SK-N-SH treated with all-trans-retinoic acid at 6 μM for 48 hours (cell line): ENCODE results near the gene GSN.

Source experiments
- ATAC-seq: fragments of 200-7000 bp; cut with Tn5 transposase; 3 replicates; pipeline ENCODE4 v1.9.1; 2020; ENCODE audit warnings: mild to moderate bottlenecking, moderate library complexity
- ARNTL ChIP-seq: fragments of 450-650 bp; formaldehyde crosslinking; IDR thresholded peaks from 2 replicates; pipeline ENCODE4 v1.5.0; 2020; ENCODE audit warnings: low read depth, mild to moderate bottlenecking, moderate library complexity, borderline replicate concordance
- CSDC2 ChIP-seq: fragments of 250-450 bp; sonication (Bioruptor Pico); IDR thresholded peaks from 2 replicates; pipeline ENCODE4 v1.5.0; 2020; ENCODE audit warnings: mild to moderate bottlenecking, moderate library complexity
- ESRRG ChIP-seq: fragments of 250-450 bp; sonication (Bioruptor Pico); IDR thresholded peaks from 2 replicates; pipeline ENCODE4 v1.6.1; 2021; ENCODE audit warnings: mild to moderate bottlenecking
- GLIS3 ChIP-seq: fragments of 250-450 bp; sonication (Bioruptor Pico); IDR thresholded peaks from 2 replicates; pipeline ENCODE4 v1.5.0; 2020; ENCODE audit warnings: mild to moderate bottlenecking, moderate library complexity
- ISL1 ChIP-seq: fragments of 250-450 bp; sonication (Bioruptor Pico); IDR thresholded peaks from 2 replicates; pipeline ENCODE4 v2.1.2; 2022; ENCODE audit warnings: mild to moderate bottlenecking, moderate library complexity
- OSR1 ChIP-seq: fragments of 250-450 bp; sonication (Bioruptor Pico); IDR thresholded peaks from 2 replicates; pipeline ENCODE4 v1.8.0; 2022; ENCODE audit warnings: moderate library complexity, mild to moderate bottlenecking, inconsistent platforms
- RARB ChIP-seq: fragments of 250-450 bp; sonication (Bioruptor Pico); IDR thresholded peaks from 2 replicates; pipeline ENCODE4 v1.8.0; 2021; ENCODE audit warnings: mild to moderate bottlenecking, moderate library complexity
- SNAI2 ChIP-seq: fragments of 250-450 bp; sonication (Bioruptor Pico); IDR thresholded peaks from 2 replicates; pipeline ENCODE4 v1.5.0; 2020; ENCODE audit warnings: mild to moderate bottlenecking, moderate library complexity
- TCF4 ChIP-seq: fragments of 250-450 bp; sonication (Bioruptor Pico); IDR thresholded peaks from 2 replicates; pipeline ENCODE4 v1.8.0; 2021; ENCODE audit warnings: mild to moderate bottlenecking, moderate library complexity, borderline replicate concordance
- TOX ChIP-seq: fragments of 250-450 bp; sonication (Bioruptor Pico); IDR thresholded peaks from 2 replicates; pipeline ENCODE4 v1.8.0; 2021; ENCODE audit warnings: mild to moderate bottlenecking, moderate library complexity, borderline replicate concordance
- ZC3H10 ChIP-seq: fragments of 250-450 bp; sonication (Bioruptor Pico); IDR thresholded peaks from 2 replicates; pipeline ENCODE4 v1.5.1; 2021; ENCODE audit warnings: mild to moderate bottlenecking, moderate library complexity
- ZFP3 ChIP-seq: fragments of 250-450 bp; sonication (Bioruptor Pico); IDR thresholded peaks from 2 replicates; pipeline ENCODE4 v1.5.0; 2020; ENCODE audit warnings: mild to moderate bottlenecking, moderate library complexity
- ZFP30 ChIP-seq: fragments of 450-650 bp; formaldehyde crosslinking; IDR thresholded peaks from 2 replicates; pipeline ENCODE4 v1.5.0; 2022; ENCODE audit warnings: mild to moderate bottlenecking, moderate library complexity
- ZNF565 ChIP-seq: fragments of 450-650 bp; formaldehyde crosslinking; conservative IDR thresholded peaks from 2 replicates; pipeline ENCODE4 v1.5.0; 2020; ENCODE audit warnings: low read depth, mild to moderate bottlenecking, moderate library complexity
- ZNF70 ChIP-seq: fragments of 450-650 bp; formaldehyde crosslinking; IDR thresholded peaks from 2 replicates; pipeline ENCODE4 v1.5.0; 2020; ENCODE audit warnings: mild to moderate bottlenecking, moderate library complexity
- ZNF8 ChIP-seq: fragments of 450-650 bp; formaldehyde crosslinking; IDR thresholded peaks from 2 replicates; pipeline ENCODE4 v1.5.0; 2020; ENCODE audit warnings: mild to moderate bottlenecking, moderate library complexity
- TF ChIP-seq, protein P1 (sequence below): fragments of 250-450 bp; sonication (Bioruptor Pico); IDR thresholded peaks from 2 replicates; pipeline ENCODE4 v1.8.0; 2021; ENCODE audit warnings: low read depth, mild to moderate bottlenecking, moderate library complexity, borderline replicate concordance
- TF ChIP-seq, protein P2 (sequence below): fragments of 250-450 bp; sonication (Bioruptor Pico); IDR thresholded peaks from 2 replicates; pipeline ENCODE4 v1.5.1; 2021; ENCODE audit warnings: mild to moderate bottlenecking, moderate library complexity
- TF ChIP-seq, protein P3 (sequence below): fragments of 250-450 bp; sonication (Bioruptor Pico); IDR thresholded peaks from 2 replicates; pipeline ENCODE4 v1.5.1; 2020; ENCODE audit warnings: low read depth, mild to moderate bottlenecking, moderate library complexity
- TF ChIP-seq, protein P4 (sequence below): fragments of 250-450 bp; sonication (Bioruptor Pico); IDR thresholded peaks from 2 replicates; pipeline ENCODE4 v1.8.0; 2020; ENCODE audit warnings: mild to moderate bottlenecking, moderate library complexity, borderline replicate concordance
- TF ChIP-seq, protein P5 (sequence below): fragments of 250-450 bp; sonication (Bioruptor Pico); IDR thresholded peaks from 2 replicates; pipeline ENCODE4 v1.5.0; 2020; ENCODE audit warnings: mild to moderate bottlenecking, moderate library complexity

The GSN gene

DNA sequence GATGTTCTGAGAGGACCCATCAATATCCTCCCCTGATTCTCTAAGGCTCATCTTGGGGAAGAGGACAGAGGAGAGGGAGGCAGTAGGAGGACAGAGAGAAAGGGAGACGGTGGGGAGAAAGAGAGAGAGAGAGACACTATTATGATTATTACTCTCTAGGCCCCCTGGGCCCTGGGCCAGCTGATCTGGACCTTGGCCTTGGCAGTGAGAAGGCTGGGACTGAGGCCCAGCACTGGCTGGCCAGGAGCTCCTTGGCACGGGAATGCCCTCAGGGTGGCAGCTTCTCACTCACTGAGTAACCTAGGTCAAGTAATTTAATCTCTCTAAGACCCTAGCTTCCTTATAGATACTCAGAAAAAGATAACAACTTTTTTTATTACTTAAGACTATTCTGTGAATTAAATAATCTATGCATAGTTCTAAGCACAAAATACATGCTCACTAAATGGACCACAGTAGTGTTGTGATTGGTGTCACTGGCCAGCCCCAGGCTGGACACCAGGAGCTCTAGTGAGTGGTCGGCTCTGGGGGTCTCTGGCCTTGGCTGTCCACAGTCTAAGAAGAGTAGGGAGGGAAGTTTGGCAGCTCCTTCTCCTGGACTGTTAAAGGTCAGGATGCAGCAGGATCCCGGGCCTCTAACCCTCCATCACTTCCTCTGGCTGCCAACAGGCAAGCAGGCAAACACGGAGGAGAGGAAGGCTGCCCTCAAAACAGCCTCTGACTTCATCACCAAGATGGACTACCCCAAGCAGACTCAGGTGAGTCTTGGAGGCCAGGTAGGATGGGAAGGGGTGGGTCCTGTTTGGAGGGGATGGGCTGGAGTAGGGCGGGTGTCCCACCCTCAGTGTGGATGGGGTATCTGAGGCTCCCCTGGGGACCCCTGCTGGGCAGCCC is 50.0 kb downstream of the GSN start (continued):
- TF ChIP-seq TCF4 (no peak), ZNF70 (CRISPR knock-in tag) (no peak), CSDC2 (CRISPR knock-in tag) (no peak), ESRRG (CRISPR knock-in tag) (no peak)

DNA sequence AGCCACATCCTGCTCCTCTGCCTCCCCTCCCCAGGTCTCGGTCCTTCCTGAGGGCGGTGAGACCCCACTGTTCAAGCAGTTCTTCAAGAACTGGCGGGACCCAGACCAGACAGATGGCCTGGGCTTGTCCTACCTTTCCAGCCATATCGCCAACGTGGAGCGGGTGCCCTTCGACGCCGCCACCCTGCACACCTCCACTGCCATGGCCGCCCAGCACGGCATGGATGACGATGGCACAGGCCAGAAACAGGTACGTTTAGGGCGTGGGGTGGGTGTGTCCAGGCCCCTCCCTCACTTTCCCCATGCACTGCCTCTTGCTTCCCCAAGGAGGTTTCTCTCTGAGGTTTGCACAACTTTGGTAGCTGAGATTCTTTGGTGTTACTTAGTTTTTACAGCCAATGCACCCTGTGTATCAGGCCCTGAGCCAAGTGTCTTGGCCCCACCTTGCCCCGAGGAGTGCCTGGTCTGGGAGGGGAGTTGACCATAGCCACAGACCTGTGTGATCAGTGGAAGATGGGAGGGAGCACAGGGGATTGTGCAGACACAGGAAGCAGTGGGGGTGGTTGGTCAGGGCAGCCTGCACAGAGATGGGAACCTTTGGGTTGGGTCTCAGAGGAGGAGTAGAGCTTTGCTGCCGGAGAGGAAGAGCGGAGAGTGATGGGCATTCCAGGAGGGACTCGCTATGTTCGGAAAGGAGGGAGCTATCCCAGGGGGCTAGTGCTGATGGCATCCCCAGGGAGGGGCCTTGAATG is 50.8 kb downstream of the GSN start:
- no peak for ATAC-seq
- TF ChIP-seq SNAI2 (CRISPR knock-in tag) (no peak), ZC3H10 (no peak), ARNTL (no peak), TOX (no peak), ZNF8 (CRISPR knock-in tag) (no peak), GLIS3 (CRISPR knock-in tag) (no peak), RARB (CRISPR knock-in tag) (no peak), ISL1 (CRISPR knock-in tag) (no peak), CSDC2 (CRISPR knock-in tag) (no peak), ZNF70 (CRISPR knock-in tag) (no peak)
- TF ChIP-seq, protein P1, sequence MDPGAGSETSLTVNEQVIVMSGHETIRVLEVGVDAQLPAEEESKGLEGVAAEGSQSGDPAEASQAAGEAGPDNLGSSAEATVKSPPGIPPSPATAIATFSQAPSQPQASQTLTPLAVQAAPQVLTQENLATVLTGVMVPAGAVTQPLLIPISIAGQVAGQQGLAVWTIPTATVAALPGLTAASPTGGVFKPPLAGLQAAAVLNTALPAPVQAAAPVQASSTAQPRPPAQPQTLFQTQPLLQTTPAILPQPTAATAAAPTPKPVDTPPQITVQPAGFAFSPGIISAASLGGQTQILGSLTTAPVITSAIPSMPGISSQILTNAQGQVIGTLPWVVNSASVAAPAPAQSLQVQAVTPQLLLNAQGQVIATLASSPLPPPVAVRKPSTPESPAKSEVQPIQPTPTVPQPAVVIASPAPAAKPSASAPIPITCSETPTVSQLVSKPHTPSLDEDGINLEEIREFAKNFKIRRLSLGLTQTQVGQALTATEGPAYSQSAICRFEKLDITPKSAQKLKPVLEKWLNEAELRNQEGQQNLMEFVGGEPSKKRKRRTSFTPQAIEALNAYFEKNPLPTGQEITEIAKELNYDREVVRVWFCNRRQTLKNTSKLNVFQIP (CRISPR knock-in tag), result no peak
- TF ChIP-seq, protein P2, sequence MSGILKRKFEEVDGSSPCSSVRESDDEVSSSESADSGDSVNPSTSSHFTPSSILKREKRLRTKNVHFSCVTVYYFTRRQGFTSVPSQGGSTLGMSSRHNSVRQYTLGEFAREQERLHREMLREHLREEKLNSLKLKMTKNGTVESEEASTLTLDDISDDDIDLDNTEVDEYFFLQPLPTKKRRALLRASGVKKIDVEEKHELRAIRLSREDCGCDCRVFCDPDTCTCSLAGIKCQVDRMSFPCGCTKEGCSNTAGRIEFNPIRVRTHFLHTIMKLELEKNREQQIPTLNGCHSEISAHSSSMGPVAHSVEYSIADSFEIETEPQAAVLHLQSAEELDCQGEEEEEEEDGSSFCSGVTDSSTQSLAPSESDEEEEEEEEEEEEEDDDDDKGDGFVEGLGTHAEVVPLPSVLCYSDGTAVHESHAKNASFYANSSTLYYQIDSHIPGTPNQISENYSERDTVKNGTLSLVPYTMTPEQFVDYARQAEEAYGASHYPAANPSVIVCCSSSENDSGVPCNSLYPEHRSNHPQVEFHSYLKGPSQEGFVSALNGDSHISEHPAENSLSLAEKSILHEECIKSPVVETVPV (CRISPR knock-in tag), result no peak
- TF ChIP-seq, protein P3, sequence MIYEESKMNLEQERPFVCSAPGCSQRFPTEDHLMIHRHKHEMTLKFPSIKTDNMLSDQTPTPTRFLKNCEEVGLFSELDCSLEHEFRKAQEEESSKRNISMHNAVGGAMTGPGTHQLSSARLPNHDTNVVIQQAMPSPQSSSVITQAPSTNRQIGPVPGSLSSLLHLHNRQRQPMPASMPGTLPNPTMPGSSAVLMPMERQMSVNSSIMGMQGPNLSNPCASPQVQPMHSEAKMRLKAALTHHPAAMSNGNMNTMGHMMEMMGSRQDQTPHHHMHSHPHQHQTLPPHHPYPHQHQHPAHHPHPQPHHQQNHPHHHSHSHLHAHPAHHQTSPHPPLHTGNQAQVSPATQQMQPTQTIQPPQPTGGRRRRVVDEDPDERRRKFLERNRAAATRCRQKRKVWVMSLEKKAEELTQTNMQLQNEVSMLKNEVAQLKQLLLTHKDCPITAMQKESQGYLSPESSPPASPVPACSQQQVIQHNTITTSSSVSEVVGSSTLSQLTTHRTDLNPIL (CRISPR knock-in tag), result no peak
- TF ChIP-seq, protein P4, sequence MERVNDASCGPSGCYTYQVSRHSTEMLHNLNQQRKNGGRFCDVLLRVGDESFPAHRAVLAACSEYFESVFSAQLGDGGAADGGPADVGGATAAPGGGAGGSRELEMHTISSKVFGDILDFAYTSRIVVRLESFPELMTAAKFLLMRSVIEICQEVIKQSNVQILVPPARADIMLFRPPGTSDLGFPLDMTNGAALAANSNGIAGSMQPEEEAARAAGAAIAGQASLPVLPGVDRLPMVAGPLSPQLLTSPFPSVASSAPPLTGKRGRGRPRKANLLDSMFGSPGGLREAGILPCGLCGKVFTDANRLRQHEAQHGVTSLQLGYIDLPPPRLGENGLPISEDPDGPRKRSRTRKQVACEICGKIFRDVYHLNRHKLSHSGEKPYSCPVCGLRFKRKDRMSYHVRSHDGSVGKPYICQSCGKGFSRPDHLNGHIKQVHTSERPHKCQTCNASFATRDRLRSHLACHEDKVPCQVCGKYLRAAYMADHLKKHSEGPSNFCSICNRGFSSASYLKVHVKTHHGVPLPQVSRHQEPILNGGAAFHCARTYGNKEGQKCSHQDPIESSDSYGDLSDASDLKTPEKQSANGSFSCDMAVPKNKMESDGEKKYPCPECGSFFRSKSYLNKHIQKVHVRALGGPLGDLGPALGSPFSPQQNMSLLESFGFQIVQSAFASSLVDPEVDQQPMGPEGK, result no peak
- TF ChIP-seq, all 23 proteins: peak for 0

DNA sequence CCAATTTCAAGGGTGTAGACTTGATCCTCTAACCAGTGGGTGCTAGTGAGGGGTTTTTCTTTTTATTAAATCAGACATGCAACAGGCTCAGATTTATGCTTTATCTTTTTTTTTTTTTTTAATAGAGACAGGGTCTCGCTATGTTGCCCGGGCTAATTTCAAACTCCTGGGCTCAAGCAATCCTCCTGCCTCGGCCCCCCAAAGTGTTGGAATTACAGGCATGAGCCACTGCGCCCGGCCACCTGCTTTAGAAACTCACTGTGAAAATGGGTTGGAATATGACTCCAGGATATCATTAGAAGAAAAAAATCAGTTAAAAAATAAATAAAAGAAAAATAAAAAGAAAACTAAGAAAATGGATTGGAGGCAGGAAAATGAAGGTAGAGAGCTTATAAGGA is 51.4 kb downstream of the GSN start:
- no peak for ATAC-seq
- TF ChIP-seq, protein P3 (CRISPR knock-in tag), result no peak
- TF ChIP-seq ZNF70 (CRISPR knock-in tag) (no peak), ZFP3 (no peak), ZFP30 (no peak), ZNF565 (CRISPR knock-in tag) (no peak), TOX (no peak), TCF4 (no peak), ZC3H10 (no peak), ARNTL (no peak)

DNA sequence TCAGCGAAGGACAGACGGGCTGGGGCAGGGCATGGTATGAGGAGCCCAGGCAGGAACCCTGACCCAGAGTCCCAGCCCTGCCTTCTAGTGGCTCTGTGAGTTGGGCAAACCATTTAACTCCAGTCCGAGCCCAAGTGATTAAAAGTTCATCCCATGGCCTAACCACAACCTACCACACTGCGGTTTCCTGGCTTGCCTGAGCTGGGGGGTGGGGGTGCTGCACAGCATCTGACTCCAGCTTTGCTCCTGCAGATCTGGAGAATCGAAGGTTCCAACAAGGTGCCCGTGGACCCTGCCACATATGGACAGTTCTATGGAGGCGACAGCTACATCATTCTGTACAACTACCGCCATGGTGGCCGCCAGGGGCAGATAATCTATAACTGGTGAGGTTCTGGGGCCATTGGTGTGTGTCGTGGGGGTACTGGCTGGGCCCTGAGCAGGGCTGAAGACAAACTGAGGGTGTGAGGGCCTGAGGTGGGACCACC is 53.1 kb downstream of the GSN start:
- ATAC-seq, result no peak
- TF ChIP-seq ZC3H10 (no peak), ESRRG (CRISPR knock-in tag) (no peak), TCF4 (no peak), ZFP3 (no peak), OSR1 (CRISPR knock-in tag) (no peak), CSDC2 (CRISPR knock-in tag) (no peak), SNAI2 (CRISPR knock-in tag) (no peak)
- TF ChIP-seq, protein P3 (CRISPR knock-in tag), result no peak
- TF ChIP-seq, protein P5, sequence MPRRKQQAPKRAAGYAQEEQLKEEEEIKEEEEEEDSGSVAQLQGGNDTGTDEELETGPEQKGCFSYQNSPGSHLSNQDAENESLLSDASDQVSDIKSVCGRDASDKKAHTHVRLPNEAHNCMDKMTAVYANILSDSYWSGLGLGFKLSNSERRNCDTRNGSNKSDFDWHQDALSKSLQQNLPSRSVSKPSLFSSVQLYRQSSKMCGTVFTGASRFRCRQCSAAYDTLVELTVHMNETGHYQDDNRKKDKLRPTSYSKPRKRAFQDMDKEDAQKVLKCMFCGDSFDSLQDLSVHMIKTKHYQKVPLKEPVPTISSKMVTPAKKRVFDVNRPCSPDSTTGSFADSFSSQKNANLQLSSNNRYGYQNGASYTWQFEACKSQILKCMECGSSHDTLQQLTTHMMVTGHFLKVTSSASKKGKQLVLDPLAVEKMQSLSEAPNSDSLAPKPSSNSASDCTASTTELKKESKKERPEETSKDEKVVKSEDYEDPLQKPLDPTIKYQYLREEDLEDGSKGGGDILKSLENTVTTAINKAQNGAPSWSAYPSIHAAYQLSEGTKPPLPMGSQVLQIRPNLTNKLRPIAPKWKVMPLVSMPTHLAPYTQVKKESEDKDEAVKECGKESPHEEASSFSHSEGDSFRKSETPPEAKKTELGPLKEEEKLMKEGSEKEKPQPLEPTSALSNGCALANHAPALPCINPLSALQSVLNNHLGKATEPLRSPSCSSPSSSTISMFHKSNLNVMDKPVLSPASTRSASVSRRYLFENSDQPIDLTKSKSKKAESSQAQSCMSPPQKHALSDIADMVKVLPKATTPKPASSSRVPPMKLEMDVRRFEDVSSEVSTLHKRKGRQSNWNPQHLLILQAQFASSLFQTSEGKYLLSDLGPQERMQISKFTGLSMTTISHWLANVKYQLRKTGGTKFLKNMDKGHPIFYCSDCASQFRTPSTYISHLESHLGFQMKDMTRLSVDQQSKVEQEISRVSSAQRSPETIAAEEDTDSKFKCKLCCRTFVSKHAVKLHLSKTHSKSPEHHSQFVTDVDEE (CRISPR knock-in tag), result no peak
